Measurements from ENCODE around the gene LRRC59.

LRRC59 gene

DNA sequence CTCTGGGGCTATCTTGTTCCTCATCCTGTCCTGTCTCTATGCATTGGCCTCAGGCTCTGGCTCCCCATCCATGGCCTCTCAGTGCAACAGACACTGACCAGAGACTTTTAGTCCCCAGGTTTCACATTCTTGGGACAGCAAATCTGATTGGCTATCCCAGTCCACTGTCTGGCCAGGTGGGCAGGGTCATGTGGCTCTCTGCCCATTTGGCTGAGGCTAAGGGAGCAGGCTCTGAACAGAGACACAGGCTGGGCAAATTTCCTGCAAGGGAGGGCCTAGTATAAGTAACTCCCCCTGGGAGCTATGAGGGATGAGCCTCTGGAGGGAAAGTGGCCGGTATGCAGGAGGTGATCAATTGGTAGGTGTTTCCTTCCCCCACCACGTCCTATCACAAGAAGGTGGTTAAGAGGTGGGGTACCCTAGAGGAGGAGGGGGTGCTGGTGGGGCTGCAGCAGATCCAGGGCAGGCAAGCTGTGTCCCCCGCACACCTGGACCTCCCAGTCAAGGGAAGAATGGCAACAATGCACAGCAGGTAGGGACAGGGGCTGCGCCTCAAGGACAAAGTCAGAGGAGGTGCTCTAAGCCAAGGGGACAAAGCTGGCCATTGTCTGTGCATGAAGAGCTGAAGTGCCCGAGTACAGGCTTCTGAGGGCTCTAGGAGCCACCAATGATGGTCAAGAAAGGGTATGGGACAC, 38.2 kb downstream of the LRRC59 start:
- H3K36me3 ChIP-seq (ENCODE audit: control insufficient read depth, insufficient read depth, low read length), result peaks cover 67% of the 10 kb centered on the region
- H3K27me3 ChIP-seq (ENCODE audit: control insufficient read depth, insufficient read depth, low read length), result no peaks in the 10 kb centered on the region
- no peak overlapping the region for H3K4me3 ChIP-seq (ENCODE audit: low read depth, low read length)
- H3K4me1 ChIP-seq (ENCODE audit: control insufficient read depth, insufficient read depth, low read length), result peaks cover 16% of the 10 kb centered on the region
- H3K27ac ChIP-seq (ENCODE audit: low read depth, low read length), result no peak overlapping the region
- H3K9ac ChIP-seq (ENCODE audit: low read depth, low read length), result no peak overlapping the region
- H3K9me3 ChIP-seq (ENCODE audit: control insufficient read depth, insufficient read depth, low read length), result no peaks in the 10 kb centered on the region

DNA sequence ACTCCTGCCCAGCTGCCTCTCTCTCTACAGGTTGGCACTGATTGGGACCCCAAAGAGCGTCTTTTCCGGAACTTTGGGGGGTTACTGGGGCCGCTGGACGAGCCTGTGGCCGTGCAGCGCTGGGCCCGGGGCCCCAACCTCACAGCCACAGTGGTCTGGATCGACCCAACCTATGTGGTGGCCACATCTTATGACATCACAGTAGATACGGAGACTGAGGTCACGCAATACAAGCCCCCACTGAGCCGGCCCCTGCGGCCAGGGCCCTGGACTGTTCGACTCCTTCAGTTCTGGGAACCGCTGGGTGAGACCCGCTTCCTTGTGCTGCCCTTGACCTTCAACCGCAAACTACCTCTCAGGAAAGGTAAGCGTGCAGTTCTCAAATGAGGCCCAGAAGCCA, 39.1 kb downstream of the LRRC59 start:
- H3K9me3 ChIP-seq (ENCODE audit: control insufficient read depth, insufficient read depth, low read length), result no peaks in the 10 kb centered on the region
- H3K4me1 ChIP-seq (ENCODE audit: control insufficient read depth, insufficient read depth, low read length), result peaks cover 8% of the 10 kb centered on the region
- H3K9ac ChIP-seq (ENCODE audit: low read depth, low read length), result no peak overlapping the region
- H3K4me3 ChIP-seq (ENCODE audit: low read depth, low read length), result no peak overlapping the region
- H3K27me3 ChIP-seq (ENCODE audit: control insufficient read depth, insufficient read depth, low read length), result no peaks in the 10 kb centered on the region
- no peak overlapping the region for H3K27ac ChIP-seq (ENCODE audit: low read depth, low read length)
- H3K36me3 ChIP-seq (ENCODE audit: control insufficient read depth, insufficient read depth, low read length), result peaks cover 72% of the 10 kb centered on the region

DNA sequence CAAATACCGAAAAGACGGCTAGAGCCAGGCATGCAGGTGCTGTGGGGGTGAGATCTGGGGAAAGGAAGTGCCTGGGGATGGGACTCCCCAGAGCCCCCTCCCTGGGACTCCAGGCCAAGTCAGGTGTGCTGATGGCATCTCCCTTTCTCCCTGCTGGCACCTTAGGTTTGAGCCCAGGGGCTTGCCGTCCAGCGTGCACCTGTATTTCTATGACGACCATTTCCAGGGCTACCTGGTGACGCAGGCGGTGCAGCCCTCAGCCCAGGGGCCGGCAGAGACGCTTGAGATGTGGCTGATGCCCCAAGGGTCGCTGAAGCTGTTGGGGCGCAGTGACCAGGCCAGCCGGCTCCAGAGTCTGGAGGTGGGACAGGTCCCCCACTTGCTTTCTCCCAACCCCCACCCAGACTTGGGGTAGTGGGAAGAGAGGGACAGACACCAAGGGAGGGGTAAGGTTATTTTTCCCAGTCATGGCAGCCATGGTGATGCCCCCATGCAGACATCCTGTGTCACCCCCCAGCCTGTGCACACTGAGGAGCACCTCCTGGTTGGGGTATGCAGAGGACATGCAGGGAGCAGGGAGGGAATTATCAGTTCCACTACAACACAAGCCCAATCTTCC, 40.3 kb downstream of the LRRC59 start:
- Histone ChIP-seq H3K27ac (ENCODE audit: low read depth, low read length) (no peak overlapping the region), H3K9ac (ENCODE audit: low read depth, low read length) (no peak overlapping the region), H3K4me1 (ENCODE audit: control insufficient read depth, insufficient read depth, low read length) (peaks cover under 1% of the 10 kb centered on the region; the same call in 1 of the 2 replicates), H3K4me3 (ENCODE audit: low read depth, low read length) (no peak overlapping the region), H3K36me3 (ENCODE audit: control insufficient read depth, insufficient read depth, low read length) (peaks cover 72% of the 10 kb centered on the region), H3K9me3 (ENCODE audit: control insufficient read depth, insufficient read depth, low read length) (no peaks in the 10 kb centered on the region), H3K27me3 (ENCODE audit: control insufficient read depth, insufficient read depth, low read length) (no peaks in the 10 kb centered on the region)

- Histone ChIP-seq H3K27me3 (ENCODE audit: control insufficient read depth, insufficient read depth, low read length) (no peaks in the 10 kb centered on the region), H3K9me3 (ENCODE audit: control insufficient read depth, insufficient read depth, low read length) (no peaks in the 10 kb centered on the region), H3K36me3 (ENCODE audit: control insufficient read depth, insufficient read depth, low read length) (peaks cover 72% of the 10 kb centered on the region), H3K4me1 (ENCODE audit: control insufficient read depth, insufficient read depth, low read length) (no peaks in the 10 kb centered on the region), H3K4me3 (ENCODE audit: low read depth, low read length) (no peak overlapping the region), H3K27ac (ENCODE audit: low read depth, low read length) (no peak overlapping the region), H3K9ac (ENCODE audit: low read depth, low read length) (no peak overlapping the region)
These were observed 40.9 kb downstream of the LRRC59 start for GRCh38 chr17:50356418-50356817.

GRCh38 chr17:50355701-50356341, 41.5 kb downstream of the LRRC59 start:
- Histone ChIP-seq H3K9me3 (ENCODE audit: control insufficient read depth, insufficient read depth, low read length) (no peaks in the 10 kb centered on the region), H3K4me1 (ENCODE audit: control insufficient read depth, insufficient read depth, low read length) (no peaks in the 10 kb centered on the region), H3K36me3 (ENCODE audit: control insufficient read depth, insufficient read depth, low read length) (peaks cover 68% of the 10 kb centered on the region), H3K27me3 (ENCODE audit: control insufficient read depth, insufficient read depth, low read length) (no peaks in the 10 kb centered on the region), H3K4me3 (ENCODE audit: low read depth, low read length) (no peak overlapping the region), H3K27ac (ENCODE audit: low read depth, low read length) (no peak overlapping the region), H3K9ac (ENCODE audit: low read depth, low read length) (no peak overlapping the region)

GRCh38 chr17:50355336-50355700, 42.0 kb downstream of the LRRC59 start:
- Histone ChIP-seq H3K9me3 (ENCODE audit: control insufficient read depth, insufficient read depth, low read length) (no peaks in the 10 kb centered on the region), H3K4me3 (ENCODE audit: low read depth, low read length) (no peak overlapping the region), H3K27me3 (ENCODE audit: control insufficient read depth, insufficient read depth, low read length) (no peaks in the 10 kb centered on the region), H3K4me1 (ENCODE audit: control insufficient read depth, insufficient read depth, low read length) (no peaks in the 10 kb centered on the region), H3K27ac (ENCODE audit: low read depth, low read length) (no peak overlapping the region), H3K36me3 (ENCODE audit: control insufficient read depth, insufficient read depth, low read length) (peaks cover 64% of the 10 kb centered on the region), H3K9ac (ENCODE audit: low read depth, low read length) (no peak overlapping the region)

DNA sequence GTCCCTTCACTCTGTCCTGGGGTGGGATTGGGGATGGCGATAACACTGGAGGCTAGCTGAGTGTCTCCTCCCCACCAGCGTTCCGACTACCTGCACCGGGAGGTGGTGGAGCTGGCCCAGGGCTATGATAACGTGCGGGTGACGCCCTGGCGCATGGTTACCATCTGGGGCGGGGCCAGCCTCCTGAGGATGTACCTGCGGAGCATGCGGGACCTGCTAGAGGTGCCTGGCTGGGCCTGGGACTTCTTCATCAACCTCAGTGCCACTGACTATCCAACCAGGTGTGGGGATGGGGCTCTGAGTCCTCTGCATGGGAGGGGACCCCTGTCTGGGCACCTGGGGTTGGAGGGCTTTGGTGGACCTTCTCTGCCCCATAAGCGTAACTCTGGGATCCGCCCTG, 42.5 kb downstream of the LRRC59 start:
- Histone ChIP-seq H3K4me3 (ENCODE audit: low read depth, low read length) (no peak overlapping the region), H3K4me1 (ENCODE audit: control insufficient read depth, insufficient read depth, low read length) (no peaks in the 10 kb centered on the region), H3K27me3 (ENCODE audit: control insufficient read depth, insufficient read depth, low read length) (no peaks in the 10 kb centered on the region), H3K36me3 (ENCODE audit: control insufficient read depth, insufficient read depth, low read length) (peaks cover 59% of the 10 kb centered on the region), H3K9me3 (ENCODE audit: control insufficient read depth, insufficient read depth, low read length) (no peaks in the 10 kb centered on the region), H3K27ac (ENCODE audit: low read depth, low read length) (no peak overlapping the region), H3K9ac (ENCODE audit: low read depth, low read length) (no peak overlapping the region)

DNA sequence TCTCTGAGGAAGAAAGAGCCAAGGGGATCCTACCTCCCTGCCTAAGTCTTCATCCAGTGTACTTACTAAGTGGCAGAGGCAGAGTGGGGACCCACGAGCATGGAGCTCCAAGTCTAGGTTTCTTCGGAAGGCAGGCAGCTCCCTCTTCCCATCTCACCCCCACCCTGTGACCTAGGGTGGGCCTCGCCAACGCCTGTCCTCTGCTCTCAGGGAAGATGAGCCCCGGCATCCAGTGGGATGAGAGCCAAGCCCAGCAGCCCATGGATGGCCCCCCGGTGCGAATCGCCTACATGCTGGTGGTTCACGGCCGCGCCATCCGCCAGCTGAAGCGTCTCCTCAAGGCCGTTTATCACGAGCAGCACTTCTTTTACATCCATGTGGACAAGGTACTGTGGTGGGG, 43.1 kb downstream of the LRRC59 start:
- H3K27me3 ChIP-seq (ENCODE audit: control insufficient read depth, insufficient read depth, low read length), result no peaks in the 10 kb centered on the region
- H3K9me3 ChIP-seq (ENCODE audit: control insufficient read depth, insufficient read depth, low read length), result no peaks in the 10 kb centered on the region
- H3K27ac ChIP-seq (ENCODE audit: low read depth, low read length), result no peak overlapping the region
- H3K4me1 ChIP-seq (ENCODE audit: control insufficient read depth, insufficient read depth, low read length), result no peaks in the 10 kb centered on the region
- no peak overlapping the region for H3K9ac ChIP-seq (ENCODE audit: low read depth, low read length)
- no peak overlapping the region for H3K4me3 ChIP-seq (ENCODE audit: low read depth, low read length)
- H3K36me3 ChIP-seq (ENCODE audit: control insufficient read depth, insufficient read depth, low read length), result peaks cover 53% of the 10 kb centered on the region

- H3K9me3 ChIP-seq (ENCODE audit: control insufficient read depth, insufficient read depth, low read length), result no peaks in the 10 kb centered on the region
- no peaks in the 10 kb centered on the region for H3K4me1 ChIP-seq (ENCODE audit: control insufficient read depth, insufficient read depth, low read length)
- no peak overlapping the region for H3K4me3 ChIP-seq (ENCODE audit: low read depth, low read length)
- H3K9ac ChIP-seq (ENCODE audit: low read depth, low read length), result no peak overlapping the region
- no peaks in the 10 kb centered on the region for H3K27me3 ChIP-seq (ENCODE audit: control insufficient read depth, insufficient read depth, low read length)
- no peak overlapping the region for H3K27ac ChIP-seq (ENCODE audit: low read depth, low read length)
- H3K36me3 ChIP-seq (ENCODE audit: control insufficient read depth, insufficient read depth, low read length), result peaks cover 48% of the 10 kb centered on the region
These were observed 43.6 kb downstream of the LRRC59 start for GRCh38 chr17:50353600-50354195.

DNA sequence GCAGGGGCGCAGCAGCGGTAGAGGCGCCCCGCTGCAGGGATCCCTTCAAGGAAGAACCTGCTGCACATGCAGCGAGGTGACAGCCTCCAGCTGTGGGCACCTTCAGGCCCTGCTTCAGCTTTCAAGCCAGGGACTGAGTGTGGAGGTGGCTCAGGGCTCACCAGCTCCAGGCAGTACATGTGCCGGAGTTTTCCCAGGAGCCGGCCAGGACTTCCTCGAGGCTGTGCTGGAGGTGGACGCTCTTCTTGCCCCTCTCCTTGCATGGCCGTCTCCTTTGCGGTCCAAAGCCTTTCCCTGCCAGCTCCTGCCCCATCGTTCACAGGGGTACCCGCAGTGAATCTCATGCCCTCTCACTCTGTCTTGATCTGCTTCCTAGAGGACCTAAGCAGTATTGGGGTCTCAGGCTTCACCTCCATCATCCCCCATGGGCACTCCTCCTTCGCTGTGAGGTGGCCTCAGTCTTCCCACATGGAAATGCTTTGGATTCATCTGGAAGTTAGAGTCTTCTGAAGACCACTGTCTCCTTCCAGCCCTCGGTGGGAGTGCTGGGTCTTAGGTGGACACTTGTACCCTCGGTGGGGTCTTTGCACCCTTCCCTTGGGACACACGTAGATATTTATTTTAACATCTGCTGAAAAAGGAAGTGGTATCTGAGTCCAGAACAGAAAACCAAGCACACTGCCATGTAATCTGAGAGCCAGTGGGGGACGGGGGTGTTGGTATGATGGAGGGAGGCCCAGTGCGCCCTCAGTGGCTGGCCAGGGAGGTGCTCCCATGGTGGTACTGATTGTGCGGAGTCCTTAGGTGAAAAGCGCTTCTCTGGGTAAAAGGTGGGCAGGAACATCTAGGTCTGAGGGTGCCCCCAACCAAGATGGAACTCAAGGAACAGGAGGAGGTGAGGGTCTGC, 44.4 kb downstream of the LRRC59 start:
- Histone ChIP-seq H3K9ac (ENCODE audit: low read depth, low read length) (no peak overlapping the region), H3K4me1 (ENCODE audit: control insufficient read depth, insufficient read depth, low read length) (peaks cover 6% of the 10 kb centered on the region), H3K27me3 (ENCODE audit: control insufficient read depth, insufficient read depth, low read length) (no peaks in the 10 kb centered on the region), H3K36me3 (ENCODE audit: control insufficient read depth, insufficient read depth, low read length) (peaks cover 43% of the 10 kb centered on the region), H3K9me3 (ENCODE audit: control insufficient read depth, insufficient read depth, low read length) (no peaks in the 10 kb centered on the region), H3K27ac (ENCODE audit: low read depth, low read length) (no peak overlapping the region), H3K4me3 (ENCODE audit: low read depth, low read length) (no peak overlapping the region)

Data from HUES48 (cell line).